ENCODE measurements around the gene LDHB.
"Not testable (repeated sequence)": the region's sequence is repeated elsewhere in the genome, so short reads cannot be mapped to it uniquely, and the experiment has no call there.

The LDHB gene

DNA sequence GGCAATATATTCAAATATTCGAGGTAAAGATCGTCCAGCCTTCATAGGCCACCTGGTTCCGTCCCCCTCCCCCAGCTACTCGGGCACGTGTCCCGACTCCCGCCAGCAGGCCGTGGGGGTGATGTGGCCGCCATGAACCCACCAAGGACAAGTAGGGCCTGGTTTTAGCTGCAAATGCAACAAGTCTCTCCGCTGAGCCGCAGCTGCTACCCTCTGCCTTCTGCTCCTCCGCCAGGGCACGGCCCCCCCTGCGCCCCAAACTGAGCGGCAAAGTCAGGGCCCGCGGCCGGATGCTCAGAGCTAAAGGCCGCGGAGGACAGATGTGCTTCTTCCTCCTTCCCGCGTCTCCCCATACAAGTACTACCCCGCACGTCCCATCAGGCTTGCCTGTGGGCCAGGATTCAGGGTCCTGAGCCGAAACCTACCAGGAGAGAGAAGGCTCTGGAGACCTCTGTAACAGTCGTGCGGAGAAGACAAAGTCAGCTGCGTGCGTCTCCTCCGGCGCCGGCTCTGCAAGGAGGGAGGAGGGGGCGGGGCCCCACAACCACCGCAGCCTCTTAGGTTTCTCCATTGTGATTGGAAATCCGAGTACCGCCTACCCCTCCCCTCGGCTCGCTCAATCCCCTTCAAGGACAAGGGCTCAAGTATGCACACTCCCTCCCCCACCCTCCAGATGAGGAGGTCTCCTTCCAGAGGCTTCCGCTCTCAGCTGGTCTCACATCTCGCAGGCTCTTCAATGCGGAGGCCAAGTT lies at the start of gene LDHB:
TSS of gene LDHB (minus strand) at position 517 of the 752 bp plus-strand sequence. CDS start 3,171 bp downstream, outside the sequence.
- DNase-seq (ENCODE audit: low spot score): peak; percentile 94

DNA sequence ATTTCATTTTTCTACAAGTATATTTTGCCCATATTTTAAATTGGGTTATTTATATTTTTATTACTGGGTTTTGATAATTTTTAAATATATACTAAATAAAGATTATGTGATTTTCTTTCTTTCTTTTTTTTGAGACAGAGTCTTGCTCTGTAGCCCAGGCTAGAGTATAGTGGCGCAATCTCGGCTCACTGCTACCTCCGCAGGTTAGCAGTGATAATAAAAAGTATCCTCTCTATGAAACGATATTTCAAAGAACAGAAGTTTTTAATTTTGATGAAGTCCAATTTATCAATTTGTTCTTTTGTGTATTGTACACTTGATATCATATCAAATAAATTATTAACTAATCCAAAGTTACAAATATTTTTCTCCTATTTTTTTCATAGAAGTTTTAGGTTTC lies 47.2 kb upstream of the LDHB start:
- no peak for DNase-seq (ENCODE audit: low spot score)

DNA sequence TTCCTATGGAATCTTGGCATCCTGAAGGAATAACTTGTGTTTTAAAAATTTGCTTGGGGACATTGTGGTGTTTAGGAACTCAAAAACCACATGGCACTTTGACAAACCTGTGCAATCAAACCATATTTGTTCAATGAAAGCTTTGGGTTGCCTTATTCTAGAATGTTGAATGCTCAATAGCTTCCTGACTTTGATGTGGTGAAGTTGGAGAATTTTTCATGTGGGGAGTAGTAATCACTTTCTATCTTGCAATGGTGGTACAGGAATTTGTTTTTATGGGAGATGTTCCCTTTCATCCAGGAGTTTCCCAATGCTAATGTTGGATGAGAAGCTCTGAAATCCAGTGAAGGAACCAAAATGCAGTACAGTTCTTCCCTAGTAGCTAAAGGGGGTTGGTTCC lies 42.2 kb upstream of the LDHB start:
- DNase-seq (ENCODE audit: low spot score): no peak

DNA sequence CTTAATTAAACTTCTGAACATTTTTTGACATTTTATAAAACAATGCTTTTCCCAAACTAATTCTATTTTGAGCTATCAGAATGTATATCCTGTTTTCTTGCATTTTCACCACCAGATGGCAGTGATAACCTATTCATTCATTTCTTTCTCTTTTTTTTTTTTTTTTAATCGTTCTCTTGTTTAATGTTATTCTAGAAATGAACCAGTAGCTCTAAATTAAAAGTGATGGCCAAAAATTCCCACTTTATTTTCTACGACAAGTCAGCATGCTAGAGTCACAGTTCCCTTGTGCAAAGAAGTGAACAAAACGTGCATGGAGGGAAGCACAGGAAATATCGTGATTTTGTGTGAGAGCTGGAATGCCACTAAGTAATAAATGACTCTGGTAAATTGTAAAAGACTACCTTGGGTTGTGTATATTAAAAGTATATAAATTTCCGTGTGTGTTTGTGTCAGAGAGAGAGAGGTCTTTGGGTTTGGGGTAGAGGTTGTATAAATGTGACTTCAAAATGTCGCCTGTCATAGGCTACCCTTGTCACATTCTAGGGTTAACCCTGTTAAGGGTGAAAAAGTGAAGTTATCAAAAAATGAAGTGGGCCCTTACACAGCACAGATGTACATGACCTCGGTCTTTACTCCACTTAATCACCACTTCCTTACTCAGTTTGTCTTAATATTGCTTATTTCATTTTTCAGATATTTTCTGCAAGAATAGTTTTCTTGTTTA lies 40.4 kb upstream of the LDHB start:
- DNase-seq (ENCODE audit: low spot score): peak; percentile 23

DNA sequence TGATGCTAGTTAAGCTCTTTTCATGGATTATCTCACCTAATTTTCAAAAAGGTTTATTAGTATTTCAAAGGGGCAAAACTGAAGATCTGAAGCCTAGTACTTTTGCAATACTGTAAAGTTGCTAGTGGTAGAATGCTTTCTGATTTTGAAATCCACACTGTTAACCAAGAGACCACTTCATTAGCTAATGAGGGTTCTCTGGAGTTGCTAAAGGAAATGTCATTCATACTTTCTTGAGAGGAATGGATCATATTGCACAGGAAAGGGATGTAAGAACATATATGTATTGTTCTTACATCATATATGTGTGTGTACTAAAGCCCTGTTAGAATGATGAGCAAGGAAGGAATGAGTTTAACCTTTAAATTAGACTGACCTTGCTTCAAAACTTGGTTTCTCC lies 39.0 kb upstream of the LDHB start:
- no peak for DNase-seq (ENCODE audit: low spot score)

DNA sequence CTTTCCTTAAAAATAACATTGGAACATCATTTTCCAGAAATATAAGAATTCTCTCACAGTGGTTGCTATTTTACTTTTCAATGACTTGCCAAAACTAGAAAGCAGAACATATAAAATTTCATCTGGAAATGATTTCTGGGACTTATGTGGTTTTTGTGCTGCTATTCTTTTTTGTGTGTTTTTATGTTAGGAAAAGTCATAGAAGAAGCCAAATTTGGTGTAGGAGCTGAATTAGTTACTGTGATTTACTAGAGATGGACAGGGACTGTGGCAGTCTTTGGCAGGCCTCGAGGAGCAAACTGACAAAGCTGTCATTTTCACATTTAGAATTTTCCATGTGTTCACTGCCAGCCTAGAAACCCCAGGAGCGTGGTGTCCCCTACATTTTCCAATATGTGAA lies 38.3 kb upstream of the LDHB start:
- DNase-seq (ENCODE audit: low spot score): no peak

DNA sequence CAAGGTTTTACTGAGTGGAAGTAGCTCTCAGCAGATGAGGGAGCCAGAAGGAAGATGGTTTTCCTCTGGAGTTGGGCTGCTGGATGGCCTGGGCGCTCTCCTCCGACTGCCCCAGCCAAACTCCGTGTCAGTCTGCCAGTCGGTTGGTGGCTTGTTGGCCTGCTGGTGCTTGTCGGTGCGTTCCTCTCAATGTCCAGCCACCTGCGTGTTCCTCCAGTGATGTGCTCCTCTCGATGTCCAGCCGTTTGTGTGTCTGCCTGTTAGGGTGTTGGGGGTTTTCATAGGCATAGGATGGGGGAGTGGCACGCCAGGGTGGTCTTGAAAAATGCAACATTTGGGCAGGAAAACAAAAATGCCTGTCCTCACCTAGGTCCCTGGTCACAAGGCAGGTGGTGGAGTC lies 37.0 kb upstream of the LDHB start:
- DNase-seq (ENCODE audit: low spot score): no peak

DNA sequence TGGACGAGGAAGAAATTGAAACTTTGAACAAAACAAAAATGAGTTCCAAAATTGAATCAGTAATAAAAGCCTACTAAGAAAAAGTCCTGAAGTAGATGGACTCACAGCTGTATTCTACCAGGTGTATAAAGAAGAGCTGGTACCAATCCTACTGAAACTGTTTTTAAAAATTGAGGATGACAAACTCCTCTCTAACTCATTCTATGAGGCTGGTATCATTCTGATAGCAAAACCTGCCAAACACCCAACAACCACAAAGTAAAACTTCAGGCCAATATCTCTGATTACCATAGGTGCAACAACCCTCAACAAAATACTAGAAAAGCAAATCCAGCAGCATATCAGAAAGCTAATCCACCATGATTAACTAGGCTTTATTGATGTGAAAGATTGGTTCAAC lies 33.9 kb upstream of the LDHB start:
- no peak for DNase-seq (ENCODE audit: low spot score)

DNA sequence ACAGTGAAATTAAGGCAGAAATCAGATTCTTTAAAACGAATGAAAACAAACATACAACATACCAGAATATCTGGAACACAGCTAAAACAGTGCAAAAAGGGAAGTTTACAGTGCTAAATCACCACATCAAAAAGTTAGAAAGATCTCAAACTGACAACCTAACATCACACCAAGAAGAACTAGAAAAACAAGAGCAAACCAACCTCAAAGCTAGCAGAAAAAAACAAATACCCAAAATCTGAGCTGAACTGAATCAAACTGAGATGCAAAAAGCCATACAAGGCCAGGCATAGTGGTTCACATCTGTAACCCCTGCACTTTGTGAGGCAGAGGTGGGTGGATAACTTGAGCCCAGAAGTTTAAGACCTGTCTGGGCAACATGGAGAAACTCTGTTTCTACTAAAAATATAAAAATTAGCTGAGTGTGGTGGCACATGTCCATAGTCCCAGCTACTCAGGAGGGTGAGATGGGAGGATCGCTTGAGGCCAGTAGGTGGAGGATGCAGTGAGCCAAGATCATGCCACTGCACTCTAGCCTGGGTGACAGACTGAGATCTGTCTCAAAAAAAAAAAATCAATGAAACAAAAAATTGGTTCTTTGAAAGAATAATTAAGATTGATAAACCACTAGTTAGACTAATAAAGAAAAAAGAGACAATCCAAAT lies 33.2 kb upstream of the LDHB start:
- DNase-seq (ENCODE audit: low spot score): peak; percentile 30

DNA sequence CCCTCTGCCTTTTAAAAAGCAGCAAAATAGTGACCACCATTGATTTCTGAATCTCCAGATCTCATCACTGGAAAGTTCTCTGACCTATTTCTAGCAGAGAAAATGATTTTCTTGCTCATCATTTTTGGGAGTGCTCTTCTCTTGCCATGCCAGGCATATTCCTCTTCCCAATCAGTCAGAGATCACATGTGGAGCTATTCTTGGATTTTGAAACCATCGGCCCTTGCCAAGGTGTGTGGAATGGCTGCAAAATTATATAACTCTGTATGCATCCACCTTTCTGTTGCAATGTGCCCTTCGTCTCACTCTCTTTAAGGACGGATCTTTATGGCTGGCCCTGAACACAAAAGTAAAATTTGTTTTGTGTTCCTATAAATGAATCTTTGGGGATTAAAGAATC lies 25.5 kb upstream of the LDHB start:
- no peak for DNase-seq (ENCODE audit: low spot score)

DNA sequence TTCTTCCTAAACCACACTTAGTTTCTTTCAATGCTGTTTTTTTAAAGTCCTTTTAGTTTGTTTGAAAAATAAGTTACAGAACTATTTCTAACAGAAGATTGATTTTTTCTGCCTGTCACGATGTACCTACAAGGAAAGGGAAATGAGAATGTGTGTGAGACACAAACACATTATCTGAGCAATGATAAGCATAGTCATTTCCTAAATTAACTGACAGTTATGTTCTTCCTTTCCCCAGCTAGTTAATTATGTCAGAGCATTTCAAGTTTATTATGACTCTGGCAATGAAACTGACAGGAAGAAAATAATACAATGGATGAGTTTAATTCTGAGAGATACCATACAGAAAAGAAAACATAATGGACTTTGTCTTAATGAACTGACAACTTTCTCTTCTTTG lies 21.3 kb upstream of the LDHB start:
- DNase-seq (ENCODE audit: low spot score): no peak

DNA sequence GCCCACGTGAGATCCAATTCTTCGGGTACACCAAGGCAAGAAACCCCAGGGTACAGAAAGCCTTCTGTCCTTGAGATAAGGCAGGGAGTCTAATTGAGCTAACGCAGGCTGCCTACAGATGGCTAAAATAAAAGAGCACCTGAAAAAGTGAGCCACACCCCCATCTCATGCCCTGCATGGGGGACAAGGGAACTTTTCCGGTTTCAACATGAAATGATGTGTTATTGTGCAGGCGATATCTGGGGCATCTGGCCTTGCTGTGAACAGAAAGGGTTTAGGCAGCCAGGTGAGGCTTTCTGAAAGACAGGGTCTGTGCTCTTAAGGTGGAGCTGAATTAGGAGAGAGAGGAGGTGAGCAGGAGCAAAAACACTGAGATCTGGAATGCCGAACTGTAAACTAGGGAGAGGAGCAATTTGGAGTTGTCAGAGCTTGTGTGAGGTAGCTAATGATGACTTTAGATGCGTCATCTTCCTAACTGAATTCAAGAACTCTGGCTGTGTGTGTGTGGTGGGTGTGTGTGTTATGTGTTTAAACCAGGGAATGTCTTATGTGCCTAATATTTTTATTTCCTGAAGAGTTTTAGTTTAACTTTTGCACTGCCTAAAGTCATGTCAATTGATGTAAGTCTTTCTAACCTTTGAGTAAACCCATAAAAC lies 20.1 kb upstream of the LDHB start:
- DNase-seq (ENCODE audit: low spot score): peak; percentile 57

DNA sequence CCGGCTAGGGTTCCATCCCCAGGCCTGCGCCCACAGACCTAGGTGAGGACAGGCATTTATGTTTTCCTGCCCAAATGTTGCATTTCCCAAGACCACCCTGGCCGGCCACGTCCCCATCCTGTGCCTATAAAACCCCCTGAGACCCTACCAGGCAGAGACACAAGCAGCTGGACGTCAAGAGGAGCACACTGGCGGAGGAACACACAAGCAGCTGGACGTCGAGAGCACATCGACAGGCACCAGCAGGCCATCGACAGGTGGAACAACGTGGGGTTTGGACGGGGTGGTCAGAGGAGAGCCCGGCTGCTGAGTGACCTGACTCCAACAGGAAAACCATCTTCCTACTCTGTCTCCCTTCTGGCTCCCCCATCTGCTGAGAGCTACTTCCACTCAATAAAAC lies 19.6 kb upstream of the LDHB start:
- no peak for DNase-seq (ENCODE audit: low spot score)

DNA sequence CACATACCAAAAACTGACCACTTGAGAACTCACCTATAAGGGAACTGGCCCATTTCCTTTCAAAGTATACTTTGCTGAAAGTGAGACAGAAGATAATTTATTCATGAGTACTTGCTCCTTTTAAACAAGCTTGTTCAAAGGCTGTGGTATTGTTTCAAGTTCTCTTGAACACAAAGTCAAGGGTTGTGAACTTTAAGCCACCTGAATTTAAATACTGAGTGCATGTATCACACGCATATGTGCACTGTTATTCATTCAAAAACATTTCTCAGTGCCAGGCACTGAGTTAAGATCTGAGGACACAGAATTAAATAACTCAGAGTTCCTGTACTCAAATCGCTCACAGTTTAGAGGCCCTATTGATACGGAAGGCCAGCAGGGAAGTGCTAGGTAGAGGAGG lies 19.1 kb upstream of the LDHB start:
- peak; percentile 57 for DNase-seq (ENCODE audit: low spot score)

DNA sequence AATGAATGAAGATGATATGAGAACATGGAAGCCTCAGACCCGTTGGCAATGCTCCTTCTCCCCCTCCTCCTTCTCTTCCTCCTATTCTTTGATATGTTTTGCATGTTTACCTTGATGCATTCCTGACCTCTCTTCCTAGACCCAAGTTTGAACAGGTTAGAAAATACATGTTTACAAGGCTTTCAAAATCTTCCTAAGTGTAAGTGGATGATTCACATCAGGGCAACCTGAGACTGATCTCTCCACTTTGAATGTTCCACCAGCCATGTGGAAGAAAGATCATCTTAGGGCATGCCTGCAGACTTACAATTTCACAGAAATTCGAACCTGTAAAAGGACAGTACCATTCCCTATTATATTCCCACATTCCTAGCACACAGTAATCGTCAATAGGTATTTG lies 18.0 kb upstream of the LDHB start:
- DNase-seq (ENCODE audit: low spot score): no peak

DNA sequence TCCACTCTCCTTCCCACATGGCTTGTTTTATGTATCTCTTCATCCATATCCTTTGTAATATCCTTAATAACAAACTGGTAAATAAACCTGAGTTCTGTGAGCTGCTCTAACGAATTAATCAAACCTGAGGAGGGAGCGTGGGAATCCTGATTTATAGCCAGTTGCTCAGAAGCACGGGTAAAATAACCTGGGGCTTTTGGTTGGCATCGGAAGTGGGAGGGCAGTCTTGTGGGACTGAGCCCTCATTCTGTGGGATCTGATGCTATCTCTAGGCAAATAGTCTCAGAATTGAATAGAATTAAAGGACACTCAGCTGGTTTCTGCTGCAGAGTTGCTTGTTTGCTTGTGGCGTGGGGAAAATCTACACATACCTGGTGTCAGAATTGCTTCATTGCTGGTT lies 17.5 kb upstream of the LDHB start:
- DNase-seq (ENCODE audit: low spot score): no peak

DNA sequence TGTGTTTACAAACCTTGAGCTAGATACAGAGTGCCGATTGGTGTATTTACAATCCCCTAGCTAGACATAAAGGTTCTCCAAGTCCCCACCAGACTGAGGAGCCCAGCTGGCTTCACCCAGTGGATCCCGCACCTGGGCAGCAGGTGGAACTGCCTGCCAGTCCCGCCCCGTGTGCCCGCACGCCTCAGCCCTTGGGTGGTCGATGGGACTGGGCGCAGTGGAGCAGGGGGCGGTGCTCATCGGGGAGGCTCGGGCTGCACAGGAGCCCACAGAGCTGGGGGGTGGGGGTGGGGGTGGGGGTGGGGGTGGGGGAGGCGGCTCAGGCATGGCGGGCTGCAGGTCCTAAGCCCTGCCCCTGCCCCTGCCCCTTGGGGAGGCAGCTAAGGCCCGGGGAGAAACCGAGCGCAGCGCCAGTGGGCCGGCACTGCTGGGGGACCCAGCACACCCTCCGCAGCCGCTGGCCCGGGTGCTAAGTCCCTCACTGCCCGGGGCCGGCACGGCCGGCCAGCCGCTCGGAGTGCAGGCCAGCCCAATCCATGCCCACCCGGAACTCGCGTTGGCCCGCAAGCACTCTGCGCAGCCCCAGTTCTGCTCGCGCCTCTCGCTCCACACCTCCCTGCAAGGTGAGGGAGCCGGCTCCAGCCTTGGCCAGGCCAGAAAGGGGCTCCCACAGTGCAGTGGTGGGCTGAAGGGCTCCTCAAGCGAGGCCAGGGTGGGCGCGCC lies 16.3 kb upstream of the LDHB start:
- not testable (repeated sequence) for DNase-seq (ENCODE audit: low spot score)

DNA sequence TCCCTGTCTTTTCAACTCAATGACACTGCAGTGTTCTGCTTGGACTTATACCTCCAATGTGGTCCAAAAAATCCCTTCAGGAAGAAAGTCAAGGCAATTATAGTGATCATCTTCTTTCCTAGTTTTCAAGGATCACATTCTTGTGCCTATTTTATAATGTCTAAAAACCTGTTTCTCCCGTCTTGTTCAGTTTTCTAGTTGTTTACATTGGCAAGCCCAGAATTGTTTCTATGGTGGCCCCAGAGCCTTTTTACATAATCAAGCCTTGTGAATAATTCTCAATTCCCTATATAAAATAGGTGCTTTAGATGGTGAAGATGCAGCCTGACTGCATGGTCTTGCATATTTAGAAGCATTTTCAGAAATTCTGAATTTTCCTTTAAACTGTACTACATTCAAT lies 14.5 kb upstream of the LDHB start:
- DNase-seq (ENCODE audit: low spot score): no peak

DNA sequence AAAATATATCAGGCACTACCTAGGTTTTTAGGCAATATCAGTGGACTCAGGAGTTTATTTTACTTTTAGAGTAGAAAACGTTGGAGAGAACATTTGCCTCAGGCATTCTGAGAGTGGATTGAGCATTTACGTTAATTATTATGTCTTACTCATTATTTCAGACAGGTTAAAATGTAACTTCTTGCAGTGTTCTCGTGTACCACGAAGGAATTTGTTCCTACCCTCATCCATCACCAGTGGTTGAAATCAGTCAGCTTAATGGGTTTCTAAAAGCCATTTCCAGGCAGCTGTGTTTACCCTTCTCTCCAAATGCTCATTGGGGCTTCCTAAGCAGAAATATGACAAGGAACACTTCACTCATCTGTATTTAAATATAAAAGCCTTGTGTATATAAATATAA lies 9.1 kb upstream of the LDHB start:
- DNase-seq (ENCODE audit: low spot score): no peak

DNA sequence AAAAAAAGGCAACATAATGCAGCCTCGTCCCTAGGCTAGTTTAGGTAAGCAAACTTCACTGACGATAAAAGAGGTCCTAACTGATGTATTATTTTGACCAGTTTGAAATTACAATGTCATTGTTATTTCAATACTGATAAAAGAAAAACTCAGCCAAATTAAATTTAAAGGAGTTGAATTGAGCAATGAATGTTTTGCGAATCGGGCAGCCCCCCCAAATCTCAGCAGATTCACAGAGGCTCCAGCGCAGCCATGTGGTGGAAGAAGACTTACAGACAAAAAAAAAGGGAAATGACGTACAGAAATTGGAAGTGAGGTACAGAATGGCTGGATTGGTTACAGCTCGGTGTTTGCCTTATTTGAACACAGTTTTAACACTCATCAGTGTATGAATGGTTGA lies 8.2 kb upstream of the LDHB start:
- DNase-seq (ENCODE audit: low spot score): no peak

DNA sequence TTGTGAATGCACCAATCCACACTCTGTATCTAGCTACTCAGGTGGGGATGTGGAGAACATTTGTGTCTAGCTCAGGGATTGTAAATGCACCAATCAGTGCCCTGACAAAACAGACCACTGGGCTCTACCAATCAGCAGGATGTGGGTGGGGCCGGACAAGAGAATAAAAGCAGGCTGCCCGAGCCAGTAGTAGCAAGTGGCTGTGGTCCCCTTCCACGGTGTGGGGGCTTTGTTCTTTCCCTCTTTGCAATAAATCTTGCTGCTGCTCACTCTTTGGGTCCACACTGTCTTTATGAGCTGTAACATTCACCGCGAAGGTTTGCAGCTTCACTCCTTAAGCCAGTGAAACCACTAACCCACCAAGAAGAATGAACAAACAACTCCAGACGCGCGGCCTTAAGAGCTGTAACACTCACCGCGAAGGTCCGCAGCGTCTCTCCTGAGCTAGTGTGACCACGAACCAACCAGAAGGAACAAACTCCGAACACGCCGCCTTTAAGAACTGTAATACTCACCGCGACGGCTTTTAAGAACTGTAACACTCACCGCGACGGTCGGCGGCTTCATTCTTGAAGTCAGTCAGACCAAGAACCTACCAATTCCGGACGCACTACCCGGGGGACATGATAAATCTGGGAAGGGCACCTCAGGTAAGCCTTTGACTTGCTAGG lies 4.6 kb upstream of the LDHB start:
- no peak for DNase-seq (ENCODE audit: low spot score)
